ENCODE data around the gene TTLL5. TPM values are rescaled to one million over a fixed set of nuclear protein-coding genes. Genes with fewer than 3 reads are reported as not detected.

The TTLL5 gene
- total RNA-seq, 1 donor from 2014 or later = 43.1 TPM

DNA sequence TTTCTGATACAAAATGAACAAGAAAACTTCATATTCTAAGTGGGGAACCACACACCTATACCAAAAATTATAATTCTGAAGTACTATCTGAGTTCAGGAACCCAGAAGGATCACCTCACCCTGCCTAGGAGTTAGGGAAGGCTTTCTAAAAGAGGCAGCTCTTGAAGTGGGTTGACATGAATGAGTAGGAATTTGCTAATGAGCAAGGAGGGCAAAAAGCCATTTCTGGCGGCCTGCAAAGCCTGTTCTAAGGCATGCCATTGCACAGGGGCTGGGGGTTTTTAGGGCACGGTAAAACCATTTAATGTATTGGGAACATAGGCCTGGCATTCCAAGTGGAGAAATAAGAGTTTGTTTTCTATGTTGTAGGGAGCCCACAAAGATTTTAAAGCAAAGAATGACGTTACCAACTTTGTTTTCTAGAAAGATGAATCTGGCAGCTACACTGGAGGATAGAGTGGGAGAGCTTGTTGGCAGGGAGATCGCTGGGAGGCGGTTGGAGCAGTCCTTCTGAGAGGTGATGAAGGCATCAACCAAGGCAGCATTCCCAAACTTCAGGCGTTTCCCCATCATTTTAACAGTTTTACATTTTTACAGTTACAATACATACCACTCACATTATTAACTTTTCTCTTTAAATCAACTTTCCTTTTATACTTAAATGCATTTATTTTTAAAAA lies 338.6 kb downstream of the TTLL5 start:
- TF ChIP-seq, protein P1, sequence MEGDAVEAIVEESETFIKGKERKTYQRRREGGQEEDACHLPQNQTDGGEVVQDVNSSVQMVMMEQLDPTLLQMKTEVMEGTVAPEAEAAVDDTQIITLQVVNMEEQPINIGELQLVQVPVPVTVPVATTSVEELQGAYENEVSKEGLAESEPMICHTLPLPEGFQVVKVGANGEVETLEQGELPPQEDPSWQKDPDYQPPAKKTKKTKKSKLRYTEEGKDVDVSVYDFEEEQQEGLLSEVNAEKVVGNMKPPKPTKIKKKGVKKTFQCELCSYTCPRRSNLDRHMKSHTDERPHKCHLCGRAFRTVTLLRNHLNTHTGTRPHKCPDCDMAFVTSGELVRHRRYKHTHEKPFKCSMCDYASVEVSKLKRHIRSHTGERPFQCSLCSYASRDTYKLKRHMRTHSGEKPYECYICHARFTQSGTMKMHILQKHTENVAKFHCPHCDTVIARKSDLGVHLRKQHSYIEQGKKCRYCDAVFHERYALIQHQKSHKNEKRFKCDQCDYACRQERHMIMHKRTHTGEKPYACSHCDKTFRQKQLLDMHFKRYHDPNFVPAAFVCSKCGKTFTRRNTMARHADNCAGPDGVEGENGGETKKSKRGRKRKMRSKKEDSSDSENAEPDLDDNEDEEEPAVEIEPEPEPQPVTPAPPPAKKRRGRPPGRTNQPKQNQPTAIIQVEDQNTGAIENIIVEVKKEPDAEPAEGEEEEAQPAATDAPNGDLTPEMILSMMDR (IDR thresholded peaks at IDR 0.05; ENCODE audit: partially characterized antibody, unreplicated experiment) = no peak
- no peak for DNase-seq
- H3K27ac Mint-ChIP-seq (ENCODE audit: unreplicated experiment) = no peak overlapping the region
- peaks cover 3% of the 10 kb centered on the region for H3K27me3 Mint-ChIP-seq (ENCODE audit: unreplicated experiment)
- no peaks in the 10 kb centered on the region for H3K9me3 Mint-ChIP-seq (ENCODE audit: unreplicated experiment)
- peaks cover 15% of the 10 kb centered on the region for H3K36me3 Mint-ChIP-seq (ENCODE audit: unreplicated experiment)
- no peaks in the 10 kb centered on the region for H3K4me1 Mint-ChIP-seq (ENCODE audit: low read depth, unreplicated experiment)
- no peak overlapping the region for H3K4me3 Mint-ChIP-seq (ENCODE audit: unreplicated experiment)

DNA sequence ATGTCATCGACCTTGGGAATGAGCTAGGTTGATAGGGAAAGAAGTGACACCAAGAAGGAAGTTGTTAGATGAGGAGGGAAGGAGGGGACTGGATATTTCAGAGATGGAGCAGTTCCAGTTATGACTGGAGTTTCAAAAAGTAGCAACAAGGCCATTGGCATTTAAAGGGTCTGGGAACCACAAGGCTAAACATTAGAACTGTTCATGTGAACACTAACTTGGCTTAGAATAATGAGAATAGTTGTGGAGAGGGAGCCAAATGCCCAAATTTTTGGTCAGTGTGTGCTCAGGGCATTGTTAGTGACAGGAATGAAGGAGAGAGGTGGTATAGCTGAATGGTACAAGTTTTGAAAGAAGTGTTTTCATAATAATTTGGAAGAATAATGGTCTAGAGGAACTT lies 341.3 kb downstream of the TTLL5 start:
- Mint-ChIP-seq H3K9me3 (ENCODE audit: unreplicated experiment) (no peaks in the 10 kb centered on the region), H3K36me3 (ENCODE audit: unreplicated experiment) (peaks cover 30% of the 10 kb centered on the region), H3K4me1 (ENCODE audit: low read depth, unreplicated experiment) (no peaks in the 10 kb centered on the region), H3K4me3 (ENCODE audit: unreplicated experiment) (no peak overlapping the region), H3K27me3 (ENCODE audit: unreplicated experiment) (peaks cover 3% of the 10 kb centered on the region), H3K27ac (ENCODE audit: unreplicated experiment) (no peak overlapping the region)
- TF ChIP-seq, protein P1 (IDR thresholded peaks at IDR 0.05; ENCODE audit: partially characterized antibody, unreplicated experiment) = no peak
- DNase-seq = no peak

Other genes starting within 250 kb of the TTLL5 start
- gene JDP2, start 233.2 kb upstream of the TTLL5 start, total RNA-seq (ENCODE audit: unreplicated experiment) = 5.7 TPM
- gene BATF, start 138.8 kb upstream of the TTLL5 start, total RNA-seq (ENCODE audit: unreplicated experiment) = not detected
- not detected for gene FLVCR2, start 82.6 kb upstream of the TTLL5 start, total RNA-seq (ENCODE audit: unreplicated experiment)
- gene ERG28, start 370 bp upstream of the TTLL5 start, total RNA-seq (ENCODE audit: unreplicated experiment) = 16.2 TPM